Stimulated activated CD8-positive, alpha-beta memory T cell treated with anti-CD3 and anti-CD28 coated beads, Interleukin-4, amount 100 ng/mL, for 24 hours (primary cell): ENCODE measurements around the gene PSME4.
"Not testable (repeated sequence)": the region's sequence is repeated elsewhere in the genome, so short reads cannot be mapped to it uniquely, and the experiment has no call there.

Experiments used
- DNase-seq: peaks from one replicate; pipeline ENCODE4 v3.0.0-alpha.2; 2020; ENCODE audit warnings: low read depth

Gene PSME4

DNA sequence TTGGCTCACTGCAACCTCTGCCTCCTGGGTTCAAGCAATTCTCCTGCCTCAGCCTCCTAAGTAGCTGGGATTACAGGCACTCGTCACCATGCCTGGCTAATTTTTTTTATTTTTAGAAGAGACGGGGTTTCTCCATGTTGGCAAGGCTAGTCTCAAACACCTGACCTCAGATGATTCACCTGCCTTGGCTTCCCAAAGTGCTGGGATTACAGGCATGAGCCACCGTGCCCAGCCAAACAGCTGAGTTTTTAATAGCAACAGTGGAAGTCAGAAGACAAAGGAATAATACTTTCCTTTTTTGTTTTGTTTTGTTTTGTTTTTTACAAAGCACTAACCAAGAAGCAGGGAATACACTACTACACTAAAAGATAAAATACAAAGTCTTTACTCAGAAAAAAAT, 127.9 kb downstream of the PSME4 start:
- DNase-seq: no peak

DNA sequence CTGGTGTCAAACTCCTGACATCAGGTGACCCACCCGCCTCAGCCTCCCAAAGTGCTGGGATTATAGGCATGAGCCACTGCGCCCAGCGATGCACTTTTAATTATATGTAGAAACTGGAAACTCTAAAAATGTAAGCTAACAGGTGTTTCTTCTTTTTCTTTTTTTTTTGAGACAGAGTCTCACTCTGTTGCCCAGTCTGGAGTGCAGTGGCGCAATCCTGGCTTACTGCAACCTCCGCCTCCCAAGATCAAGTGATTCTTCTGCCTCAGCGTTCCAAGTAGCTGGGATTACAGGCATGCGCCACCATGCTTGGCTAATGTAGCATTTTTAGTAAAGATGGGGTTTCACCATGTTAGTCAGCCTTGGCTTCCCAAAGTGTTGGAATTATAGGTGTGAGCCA, 129.1 kb downstream of the PSME4 start:
- DNase-seq: not testable (repeated sequence)

DNA sequence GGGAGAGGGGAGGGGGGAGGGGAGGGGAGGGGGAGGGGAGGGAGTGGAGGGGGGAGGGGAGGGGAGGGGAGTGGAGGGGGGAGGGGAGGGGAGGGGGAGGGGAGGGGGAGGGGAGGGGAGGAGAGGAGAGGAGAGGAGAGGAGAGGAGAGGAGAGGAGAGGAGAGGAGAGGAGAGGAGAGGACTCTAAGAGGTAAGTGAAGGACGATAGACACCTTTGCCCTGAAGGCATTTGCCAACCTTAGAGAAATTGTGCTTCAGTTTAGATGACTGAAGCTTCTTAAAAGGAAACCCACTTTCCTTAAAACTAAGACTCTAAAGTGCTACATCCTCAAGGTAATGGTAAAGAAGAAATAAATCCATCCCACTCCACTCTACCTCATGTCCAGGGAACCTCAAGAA, 130.2 kb downstream of the PSME4 start:
- no peak for DNase-seq

DNA sequence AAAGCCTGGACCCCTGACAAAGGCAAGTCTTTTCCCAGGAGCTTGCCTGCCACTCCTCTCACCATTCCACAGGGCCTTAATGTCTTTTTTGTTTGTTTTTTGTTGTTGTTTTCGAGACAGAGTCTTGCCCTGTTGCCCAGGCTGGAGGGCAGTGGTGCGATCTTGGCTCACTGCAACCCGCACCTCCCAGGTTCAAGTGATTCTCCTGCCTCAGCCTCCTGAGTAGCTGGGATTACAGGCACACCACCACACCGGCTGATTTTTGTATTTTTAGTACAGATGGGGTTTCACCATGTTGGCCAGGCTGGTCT, 140.9 kb downstream of the PSME4 start:
- DNase-seq: not testable (repeated sequence)

- DNase-seq: no peak
These were observed 141.4 kb downstream of the PSME4 start for GRCh38 chr2:53829273-53829979.

- DNase-seq: no peak
These were observed 142.5 kb downstream of the PSME4 start for GRCh38 chr2:53828331-53828730.

- no peak for DNase-seq
These were observed 143.2 kb downstream of the PSME4 start for GRCh38 chr2:53827398-53828175.

DNA sequence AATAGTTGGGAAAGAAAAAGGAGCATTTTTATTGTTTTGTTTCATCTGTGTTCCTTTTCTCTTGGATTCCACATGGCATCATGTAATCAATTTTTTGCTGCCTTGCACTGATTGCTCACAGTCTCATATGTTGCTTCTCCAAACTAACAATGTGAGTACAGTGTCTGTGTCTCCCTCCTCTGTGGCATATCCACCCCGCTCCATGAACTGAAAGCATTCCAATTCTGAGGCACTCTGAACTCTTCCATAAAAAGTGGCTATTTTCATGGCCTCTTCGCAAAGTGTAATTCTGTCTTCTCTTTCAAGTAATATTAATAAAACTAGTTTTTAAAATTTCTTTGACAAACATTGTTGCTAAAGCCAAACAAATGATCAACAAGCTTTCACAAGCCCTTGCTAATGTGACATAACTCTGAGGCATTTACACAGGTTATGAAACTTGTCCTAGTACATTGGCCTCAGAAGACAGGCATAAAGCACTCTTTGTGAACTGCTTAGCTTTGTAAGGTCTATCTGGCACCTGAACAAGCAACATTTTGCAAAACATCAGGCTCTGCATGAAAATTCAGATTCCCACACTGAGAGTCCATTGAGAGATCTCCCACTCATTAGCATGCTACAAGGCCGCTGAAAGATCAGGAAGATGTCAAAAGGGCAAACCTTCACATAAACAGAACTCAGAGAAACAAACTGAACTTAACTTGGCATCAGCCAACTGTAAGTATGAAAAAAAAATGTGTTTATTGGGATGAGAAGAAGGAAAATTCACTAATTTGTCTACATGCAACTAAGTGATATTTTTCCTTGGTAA, 144.0 kb downstream of the PSME4 start:
- no peak for DNase-seq

- no peak for DNase-seq
These were observed 144.8 kb downstream of the PSME4 start for GRCh38 chr2:53826030-53826410.

DNA sequence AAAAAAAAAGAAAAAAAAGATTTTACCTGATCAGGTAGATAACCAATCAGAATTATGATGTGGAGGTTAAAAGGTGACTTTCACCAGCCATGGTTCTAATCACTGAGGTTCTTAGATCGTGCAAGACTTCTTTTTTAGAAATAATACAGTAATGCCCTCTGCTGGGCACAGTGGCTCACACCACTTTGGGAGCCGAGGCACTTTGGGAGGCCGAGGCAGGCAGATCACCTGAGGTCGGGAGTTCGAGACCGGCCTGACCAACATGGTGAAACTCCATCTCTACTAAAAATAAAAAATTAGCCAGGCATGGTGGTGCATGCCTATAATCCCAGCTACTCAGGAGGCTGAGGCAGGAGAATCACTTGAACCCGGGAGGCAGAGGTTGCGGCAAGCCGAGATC, 147.2 kb downstream of the PSME4 start:
- DNase-seq: not testable (repeated sequence)

- no peak for DNase-seq
These were observed 149.0 kb downstream of the PSME4 start for GRCh38 chr2:53821810-53822209.

- no peak for DNase-seq
These were observed 150.1 kb downstream of the PSME4 start for GRCh38 chr2:53820711-53821110.

DNA sequence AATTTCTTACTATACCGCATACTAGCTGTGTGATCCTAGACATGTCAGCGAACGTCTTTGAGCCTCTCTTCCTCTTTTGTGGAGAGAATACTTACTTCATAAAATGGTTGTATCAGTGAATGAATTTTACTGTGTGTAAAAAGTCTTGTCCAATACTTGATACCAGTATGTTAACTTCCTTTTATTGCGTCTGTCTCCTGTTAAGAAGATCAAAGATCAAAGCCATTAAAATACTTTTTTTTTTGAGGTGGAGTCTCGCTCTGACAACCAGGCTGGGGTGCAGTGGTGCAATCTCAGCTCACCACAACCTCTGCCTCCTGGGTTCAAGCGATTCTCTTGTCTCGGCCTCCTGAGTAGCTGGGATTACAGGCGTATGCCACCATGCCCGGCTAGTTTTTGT, 150.7 kb downstream of the PSME4 start:
- DNase-seq: no peak

DNA sequence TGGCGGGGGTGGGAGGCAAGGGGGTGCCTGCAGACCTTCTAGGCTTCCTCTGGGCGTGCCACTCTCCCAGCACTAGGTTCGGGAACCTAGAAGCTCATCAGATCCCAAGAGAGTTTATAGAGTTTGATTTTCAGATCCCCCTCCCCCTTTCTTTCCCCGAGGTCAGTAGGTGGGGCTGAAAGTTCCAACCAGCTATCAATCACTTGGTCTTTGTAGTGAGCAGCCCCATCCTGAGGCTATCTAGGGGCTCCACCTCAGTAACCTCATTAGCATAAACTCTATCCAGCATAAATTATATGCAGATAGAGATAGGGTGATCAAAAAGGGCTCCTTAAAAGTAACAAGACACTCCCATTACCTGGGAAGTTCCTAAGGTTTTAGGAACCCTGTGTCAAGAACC, 151.2 kb downstream of the PSME4 start:
- DNase-seq: no peak

DNA sequence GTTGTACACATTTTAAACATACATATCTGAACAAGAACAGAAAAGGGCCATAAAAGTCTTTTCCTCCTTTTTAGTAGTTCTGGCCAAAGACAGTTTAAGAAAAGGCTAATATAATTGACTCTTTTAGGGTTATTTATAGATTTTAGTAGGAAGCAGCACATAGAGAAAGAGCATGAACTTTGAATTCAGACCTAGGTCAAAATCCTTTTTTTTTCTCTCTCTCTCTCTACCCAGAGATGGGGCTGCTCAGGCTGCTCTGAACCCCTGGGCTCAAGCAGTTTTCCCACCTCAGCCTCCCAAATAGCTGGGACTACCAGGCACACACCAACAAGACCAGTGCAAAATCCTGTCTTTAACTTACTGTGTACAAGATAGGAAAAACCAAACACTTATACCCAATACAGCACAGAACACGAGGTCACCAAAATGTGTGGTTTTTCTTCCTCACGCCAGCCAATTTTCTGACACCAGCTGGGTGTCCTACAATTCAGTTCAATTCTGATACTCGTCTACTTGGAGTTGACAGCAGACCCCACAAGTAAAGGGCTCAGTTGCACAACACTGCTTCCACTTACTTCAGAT, 151.8 kb downstream of the PSME4 start:
- DNase-seq: no peak
